HCT116 (cell line): ENCODE data around the gene ELMO2. TPM values are rescaled to one million over a fixed set of nuclear protein-coding genes. Genes with fewer than 3 reads are reported as not detected.

Experiments
- ATAC-seq: fragments of 200-7000 bp; cut with Tn5 transposase; 2 replicates; pipeline ENCODE4 v1.9.1; 2020; ENCODE audit warnings: mild to moderate bottlenecking, moderate library complexity
- BruUV-seq: library from RNA; stranded (reverse); fragments of 400-500 nt; replicated peaks from 2 replicates; lab custom pipeline; 2021; lab: Mats Ljungman, UMichigan
- CTCF ChIA-PET: fragments of 300-600 bp; sonication (Branson Sonifier 250); formaldehyde crosslinking; loops from one replicate; lab custom pipeline; 2021; ENCODE audit warnings: antibody characterized with exemption; lab: Charles Lee
- POLR2A ChIA-PET: fragments of 300-600, 350-600 bp; sonication (Branson Sonifier 250); formaldehyde crosslinking; loops from one replicate; lab custom pipeline; 2021; ENCODE audit warnings: antibody characterized with exemption; lab: Charles Lee
- RAD21 ChIA-PET, 2 experiments: fragments of 300-600 bp; sonication (Branson Sonifier 250); formaldehyde crosslinking; loops; one replicate each; lab custom pipeline; 2023; ENCODE audit warnings: low total read pairs in 2 of 2; ENCODE audit not compliant: uncharacterized antibody in 2 of 2, unreplicated experiment in 2 of 2, low non-redundant PET in 1 of 2; lab: Charles Lee
- DNase-seq: peaks from one replicate; pipeline ENCODE4 v3.0.0-alpha.2; 2010; ENCODE audit warnings: low read depth, low spot score
- H2AFZ ChIP-seq: fragments of 200-600 bp; shearing (Covaris generic), sonication (generic); 2 replicates; pipeline ENCODE4 v1.6.1; 2017; ENCODE audit warnings: low read depth, mixed run types, mixed read lengths, antibody characterized with exemption, low read length; ENCODE audit not compliant: poor library complexity, severe bottlenecking
- H3K27ac ChIP-seq: 2 replicates; pipeline ENCODE4 v1.5.1; 2012; ENCODE audit warnings: low read depth, low read length
- H3K27me3 ChIP-seq: fragments of 200-600 bp; sonication (generic); 2 replicates; pipeline ENCODE4 v1.6.1; 2016; ENCODE audit warnings: mixed run types, low read length, mixed read lengths; ENCODE audit not compliant: insufficient read depth
- H3K36me3 ChIP-seq, 2 experiments: fragments of 200-500 bp in 1 of 2; fragments of 200-600 bp in 1 of 2; sonication (Bioruptor generic) in 1 of 2; sonication (generic) in 1 of 2; 2 replicates each; pipeline versions ENCODE4 v1.5.1 to v1.6.1; 2014 to 2016; ENCODE audit warnings: low read length in 2 of 2, inconsistent platforms in 1 of 2, mixed read lengths in 1 of 2, mixed run types in 1 of 2; ENCODE audit not compliant: insufficient read depth in 2 of 2, control insufficient read depth in 1 of 2
- H3K4me1 ChIP-seq, 2 experiments: fragments of 200-600 bp in 1 of 2; sonication (generic) in 1 of 2; 2 replicates each; pipeline versions ENCODE4 v1.5.1 to v1.6.1; 2012 to 2017; ENCODE audit warnings: low read length in 2 of 2, inconsistent platforms in 1 of 2, mild to moderate bottlenecking in 1 of 2, mixed read lengths in 1 of 2, mixed run types in 1 of 2, moderate library complexity in 1 of 2; ENCODE audit not compliant: insufficient read depth in 2 of 2, control insufficient read depth in 1 of 2
- H3K4me2 ChIP-seq: fragments of 200-600 bp; sonication (generic); 2 replicates; pipeline ENCODE4 v1.6.1; 2017; ENCODE audit warnings: mixed run types, low read length, mixed read lengths
- H3K4me3 ChIP-seq, 2 experiments: fragments of 200-600 bp in 1 of 2; sonication (generic) in 1 of 2; replicated peaks in 1 of 2; 2 replicates each; pipeline ENCODE4 v1.5.1; 2011 to 2016; ENCODE audit warnings: low read length in 2 of 2, control low read depth in 1 of 2, low read depth in 1 of 2, mild to moderate bottlenecking in 1 of 2, mixed read lengths in 1 of 2, mixed run types in 1 of 2
- H3K79me2 ChIP-seq: fragments of 200-600 bp; sonication (generic); 2 replicates; pipeline ENCODE4 v1.6.1; 2017; ENCODE audit warnings: mild to moderate bottlenecking, mixed run types, low read length, moderate library complexity, mixed read lengths; ENCODE audit not compliant: insufficient read depth
- H3K9ac ChIP-seq: fragments of 200-600 bp; sonication (generic); 2 replicates; pipeline ENCODE4 v1.6.1; 2016; ENCODE audit warnings: low read length, mixed read lengths
- H3K9me2 ChIP-seq: fragments of 200-600 bp; sonication (generic), shearing (Covaris generic); 2 replicates; pipeline ENCODE4 v1.6.1; 2017; ENCODE audit warnings: mixed run types, mild to moderate bottlenecking, moderate library complexity; ENCODE audit not compliant: insufficient read depth
- H3K9me3 ChIP-seq, 2 experiments: fragments of 200-500 bp in 1 of 2; fragments of 200-600 bp in 1 of 2; sonication (Bioruptor generic) in 1 of 2; sonication (generic) in 1 of 2; 2 replicates each; pipeline ENCODE4 v1.6.1; 2014 to 2017; ENCODE audit warnings: low read length in 2 of 2, mixed read lengths in 2 of 2, inconsistent platforms in 1 of 2, low read depth in 1 of 2, mild to moderate bottlenecking in 1 of 2, mixed run types in 1 of 2, moderate library complexity in 1 of 2; ENCODE audit not compliant: control insufficient read depth in 1 of 2, insufficient read depth in 1 of 2
- H4K20me1 ChIP-seq: fragments of 200-600 bp; sonication (generic), shearing (Covaris generic); 2 replicates; pipeline ENCODE4 v1.6.1; 2017; ENCODE audit warnings: mixed run types, mild to moderate bottlenecking, moderate library complexity; ENCODE audit not compliant: insufficient read depth
- CBX3 ChIP-seq: IDR thresholded peaks from 2 replicates; pipeline ENCODE4 v1.6.1; 2012; ENCODE audit warnings: low read depth
- CEBPB ChIP-seq: IDR thresholded peaks from 2 replicates; pipeline ENCODE4 v1.6.1; 2012; ENCODE audit warnings: low read depth
- EGR1 ChIP-seq: IDR thresholded peaks from 2 replicates; pipeline ENCODE4 v1.6.1; 2012; ENCODE audit warnings: low read depth
- ELF1 ChIP-seq: IDR thresholded peaks from 2 replicates; pipeline ENCODE4 v1.6.1; 2012; ENCODE audit warnings: low read depth, borderline replicate concordance
- POLR2A ChIP-seq: IDR thresholded peaks from 2 replicates; pipeline ENCODE4 v1.7.0; 2011; ENCODE audit warnings: borderline replicate concordance; ENCODE audit not compliant: insufficient read depth, insufficient read length; ENCODE audit errors: extremely low read depth
- POLR2AphosphoS5 ChIP-seq: IDR thresholded peaks from 2 replicates; pipeline ENCODE4 v1.6.1; 2011; ENCODE audit warnings: mild to moderate bottlenecking, low read depth, low read length, moderate library complexity
- RAD21 ChIP-seq: IDR thresholded peaks from 2 replicates; pipeline ENCODE4 v1.6.1; 2012; ENCODE audit warnings: low read depth, mild to moderate bottlenecking
- SIN3A ChIP-seq: IDR thresholded peaks from 2 replicates; pipeline ENCODE4 v1.6.1; 2012; ENCODE audit warnings: low read depth
- SRF ChIP-seq: IDR thresholded peaks from 2 replicates; pipeline ENCODE4 v1.6.1; 2012; ENCODE audit warnings: low read depth
- YY1 ChIP-seq: IDR thresholded peaks from 2 replicates; pipeline ENCODE4 v1.6.1; 2011; ENCODE audit warnings: low read length, low read depth, moderate library complexity, mild to moderate bottlenecking; ENCODE audit not compliant: insufficient replicate concordance; ENCODE audit errors: extremely low read depth
- intact Hi-C: fragments of 100-400 bp; cut with micrococcal nuclease; formaldehyde crosslinking; loops from 2 replicates; pipeline ENCODE4 v1.10.0; 2022
- total RNA-seq: library from RNA; stranded (reverse); gene quantifications from one replicate; pipeline ENCODE4 v1.2.1, GENCODE V29; 2021; ENCODE audit not compliant: unreplicated experiment
- TF ChIP-seq, protein P1 (sequence below), 3 experiments: fragments of 200-600 bp in 1 of 3; sonication (generic) in 1 of 3; IDR thresholded peaks in 2 of 3; conservative IDR thresholded peaks in 1 of 3; 2 replicates each; pipeline ENCODE4 v1.5.1; 2012 to 2017; ENCODE audit warnings: low read depth in 2 of 3, low read length in 2 of 3, antibody characterized with exemption in 1 of 3, borderline replicate concordance in 1 of 3, control low read depth in 1 of 3, mild to moderate bottlenecking in 1 of 3, mixed read lengths in 1 of 3, mixed run types in 1 of 3, moderate library complexity in 1 of 3; ENCODE audit not compliant: insufficient read depth in 1 of 3
- TF ChIP-seq, protein P2 (sequence below): IDR thresholded peaks from 2 replicates; pipeline ENCODE4 v1.6.1; 2012
- TF ChIP-seq, protein P3 (sequence below): IDR thresholded peaks from 2 replicates; pipeline ENCODE4 v1.6.1; 2012
- TF ChIP-seq, protein P4 (sequence below): IDR thresholded peaks from 2 replicates; pipeline ENCODE4 v1.6.1; 2012; ENCODE audit warnings: low read depth

Gene ELMO2
- total RNA-seq, 1 experiment from 2014 or later, result 22.9 TPM

DNA sequence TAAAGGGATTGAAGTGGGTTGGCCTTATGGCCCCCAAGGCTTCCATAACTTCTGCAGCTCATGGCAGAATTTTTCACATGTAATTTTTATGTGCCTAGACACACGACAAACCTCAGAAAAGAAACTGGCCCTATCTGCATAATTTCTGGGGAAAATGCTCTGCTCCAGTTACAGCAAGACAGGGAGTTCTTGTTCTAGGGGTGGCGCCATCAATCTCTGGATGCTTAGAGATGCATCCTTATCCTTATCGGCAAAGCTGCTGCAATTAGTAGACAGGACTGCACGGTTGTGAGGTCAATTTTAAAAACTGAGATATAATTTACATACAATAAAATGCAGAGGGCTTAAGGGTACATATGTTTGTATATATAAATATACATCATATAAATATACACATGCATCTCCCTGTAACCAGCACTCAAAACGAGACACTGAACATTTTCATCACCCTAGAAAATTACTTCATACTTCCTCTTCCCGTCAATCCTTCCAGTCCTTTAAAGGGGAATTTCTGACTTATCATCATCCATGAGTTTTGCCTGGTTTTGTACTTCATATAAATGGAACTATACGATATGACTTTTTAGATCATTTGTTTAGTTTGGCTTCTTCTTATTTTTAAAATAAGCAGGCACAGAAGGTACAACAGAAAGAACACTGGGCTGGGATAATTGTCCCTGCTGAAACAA lies 10.2 kb downstream of the ELMO2 start (continued):
- TF ChIP-seq, protein P1, sequence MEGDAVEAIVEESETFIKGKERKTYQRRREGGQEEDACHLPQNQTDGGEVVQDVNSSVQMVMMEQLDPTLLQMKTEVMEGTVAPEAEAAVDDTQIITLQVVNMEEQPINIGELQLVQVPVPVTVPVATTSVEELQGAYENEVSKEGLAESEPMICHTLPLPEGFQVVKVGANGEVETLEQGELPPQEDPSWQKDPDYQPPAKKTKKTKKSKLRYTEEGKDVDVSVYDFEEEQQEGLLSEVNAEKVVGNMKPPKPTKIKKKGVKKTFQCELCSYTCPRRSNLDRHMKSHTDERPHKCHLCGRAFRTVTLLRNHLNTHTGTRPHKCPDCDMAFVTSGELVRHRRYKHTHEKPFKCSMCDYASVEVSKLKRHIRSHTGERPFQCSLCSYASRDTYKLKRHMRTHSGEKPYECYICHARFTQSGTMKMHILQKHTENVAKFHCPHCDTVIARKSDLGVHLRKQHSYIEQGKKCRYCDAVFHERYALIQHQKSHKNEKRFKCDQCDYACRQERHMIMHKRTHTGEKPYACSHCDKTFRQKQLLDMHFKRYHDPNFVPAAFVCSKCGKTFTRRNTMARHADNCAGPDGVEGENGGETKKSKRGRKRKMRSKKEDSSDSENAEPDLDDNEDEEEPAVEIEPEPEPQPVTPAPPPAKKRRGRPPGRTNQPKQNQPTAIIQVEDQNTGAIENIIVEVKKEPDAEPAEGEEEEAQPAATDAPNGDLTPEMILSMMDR (IDR thresholded peaks at IDR 0.05 in 2 of 3, conservative IDR thresholded peaks at IDR 0.05 in 1 of 3; ENCODE audit: borderline replicate concordance in 1 of 3, insufficient read depth in 1 of 3, low read depth in 2 of 3, low read length in 2 of 3), result no peak
- no peak for TF ChIP-seq YY1
- TF ChIP-seq, protein P2, sequence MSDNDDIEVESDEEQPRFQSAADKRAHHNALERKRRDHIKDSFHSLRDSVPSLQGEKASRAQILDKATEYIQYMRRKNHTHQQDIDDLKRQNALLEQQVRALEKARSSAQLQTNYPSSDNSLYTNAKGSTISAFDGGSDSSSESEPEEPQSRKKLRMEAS, result no peak

DNA sequence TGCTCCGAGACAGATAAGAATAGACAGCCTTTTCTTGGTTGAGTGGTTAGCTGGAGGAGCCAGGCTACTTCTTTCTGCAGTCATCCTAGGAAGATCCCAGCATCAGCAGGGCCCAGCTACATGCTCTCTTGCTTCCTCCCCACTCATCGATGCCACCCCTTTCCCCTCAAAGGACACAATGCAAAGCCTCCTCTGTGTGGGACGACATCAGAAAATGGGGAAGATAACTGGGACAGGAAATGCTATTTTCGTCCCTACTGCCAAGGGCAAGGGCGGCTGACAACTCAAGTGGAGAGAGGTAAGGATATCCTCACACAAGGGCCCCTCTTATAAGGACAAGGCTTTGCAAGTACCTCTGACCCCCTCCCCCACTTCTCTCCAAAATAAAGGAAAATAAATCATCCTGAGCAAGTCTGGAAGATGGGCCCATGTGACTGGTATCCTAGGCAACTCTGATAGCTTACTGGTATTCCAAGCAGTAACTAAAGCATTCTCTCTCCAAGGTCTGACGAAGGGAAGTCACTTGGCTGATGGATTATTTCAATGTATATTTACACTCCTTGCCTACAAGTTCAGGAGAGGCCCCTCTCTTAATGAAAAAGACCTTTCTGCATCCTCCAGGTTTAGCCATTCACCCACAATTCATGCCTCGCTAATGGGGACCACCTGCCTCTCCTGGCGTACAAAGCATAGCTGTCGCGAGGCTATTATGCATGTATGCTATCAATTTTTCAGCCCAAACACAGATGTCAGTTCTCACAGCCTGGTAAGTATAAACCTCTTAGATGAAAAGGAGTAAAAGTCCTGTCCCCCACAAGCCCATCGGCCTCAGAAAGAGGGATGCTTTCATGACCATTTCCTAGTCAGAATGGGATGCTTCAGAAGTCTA lies 11.3 kb downstream of the ELMO2 start:
- peaks cover 0 to 13% of the 10 kb centered on the region in 2 experiments; a peak in 3 of 4 replicates for H3K36me3 ChIP-seq
- H2AFZ ChIP-seq, result no peak overlapping the region
- H3K9me2 ChIP-seq, result no peaks in the 10 kb centered on the region
- ATAC-seq (no peak), DNase-seq (no peak)
- H3K4me1 ChIP-seq, result no peaks in the 10 kb centered on the region
- ChIA-PET POLR2A (no interaction called here), CTCF (no interaction called here), RAD21 (no interaction called here)
- no peak for TF ChIP-seq SRF
- no peak for TF ChIP-seq EGR1
- no peak for TF ChIP-seq RAD21
- TF ChIP-seq ELF1, result no peak
- no peak for TF ChIP-seq CBX3
- no peak for TF ChIP-seq POLR2A
- TF ChIP-seq, protein P2, result no peak
- TF ChIP-seq SIN3A, result no peak
- no peak for TF ChIP-seq POLR2AphosphoS5
- TF ChIP-seq, protein P3, sequence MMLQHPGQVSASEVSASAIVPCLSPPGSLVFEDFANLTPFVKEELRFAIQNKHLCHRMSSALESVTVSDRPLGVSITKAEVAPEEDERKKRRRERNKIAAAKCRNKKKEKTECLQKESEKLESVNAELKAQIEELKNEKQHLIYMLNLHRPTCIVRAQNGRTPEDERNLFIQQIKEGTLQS, result no peak
- TF ChIP-seq YY1, result no peak
- TF ChIP-seq, protein P4, sequence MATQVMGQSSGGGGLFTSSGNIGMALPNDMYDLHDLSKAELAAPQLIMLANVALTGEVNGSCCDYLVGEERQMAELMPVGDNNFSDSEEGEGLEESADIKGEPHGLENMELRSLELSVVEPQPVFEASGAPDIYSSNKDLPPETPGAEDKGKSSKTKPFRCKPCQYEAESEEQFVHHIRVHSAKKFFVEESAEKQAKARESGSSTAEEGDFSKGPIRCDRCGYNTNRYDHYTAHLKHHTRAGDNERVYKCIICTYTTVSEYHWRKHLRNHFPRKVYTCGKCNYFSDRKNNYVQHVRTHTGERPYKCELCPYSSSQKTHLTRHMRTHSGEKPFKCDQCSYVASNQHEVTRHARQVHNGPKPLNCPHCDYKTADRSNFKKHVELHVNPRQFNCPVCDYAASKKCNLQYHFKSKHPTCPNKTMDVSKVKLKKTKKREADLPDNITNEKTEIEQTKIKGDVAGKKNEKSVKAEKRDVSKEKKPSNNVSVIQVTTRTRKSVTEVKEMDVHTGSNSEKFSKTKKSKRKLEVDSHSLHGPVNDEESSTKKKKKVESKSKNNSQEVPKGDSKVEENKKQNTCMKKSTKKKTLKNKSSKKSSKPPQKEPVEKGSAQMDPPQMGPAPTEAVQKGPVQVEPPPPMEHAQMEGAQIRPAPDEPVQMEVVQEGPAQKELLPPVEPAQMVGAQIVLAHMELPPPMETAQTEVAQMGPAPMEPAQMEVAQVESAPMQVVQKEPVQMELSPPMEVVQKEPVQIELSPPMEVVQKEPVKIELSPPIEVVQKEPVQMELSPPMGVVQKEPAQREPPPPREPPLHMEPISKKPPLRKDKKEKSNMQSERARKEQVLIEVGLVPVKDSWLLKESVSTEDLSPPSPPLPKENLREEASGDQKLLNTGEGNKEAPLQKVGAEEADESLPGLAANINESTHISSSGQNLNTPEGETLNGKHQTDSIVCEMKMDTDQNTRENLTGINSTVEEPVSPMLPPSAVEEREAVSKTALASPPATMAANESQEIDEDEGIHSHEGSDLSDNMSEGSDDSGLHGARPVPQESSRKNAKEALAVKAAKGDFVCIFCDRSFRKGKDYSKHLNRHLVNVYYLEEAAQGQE, result no peak
- no peak for TF ChIP-seq CEBPB
- no peaks in the 10 kb centered on the region for H3K79me2 ChIP-seq
- H3K9ac ChIP-seq, result no peak overlapping the region
- H4K20me1 ChIP-seq, result no peaks in the 10 kb centered on the region
- H3K9me3 ChIP-seq, result no peaks in the 10 kb centered on the region
- no peak overlapping the region for H3K27ac ChIP-seq
- no TSS peak for BruUV-seq
- no peaks in the 10 kb centered on the region for H3K27me3 ChIP-seq
- no peak overlapping the region for H3K4me2 ChIP-seq
- intact Hi-C loops, result no loop called here
- H3K4me3 ChIP-seq, result no peak overlapping the region
